Activated CD8-positive, alpha-beta T cell treated with anti-CD3 and anti-CD28 coated beads for 36 hours (primary cell): Measurements from ENCODE around the gene RB1. TPM values are rescaled to one million over a fixed set of nuclear protein-coding genes. Genes with fewer than 3 reads are reported as not detected.

Experiments used
- ATAC-seq: fragments of 200-7000 bp; cut with Tn5 transposase; one replicate; pipeline ENCODE4 v1.10.0; 2021; ENCODE audit warnings: mild to moderate bottlenecking, moderate library complexity
- CTCF ChIA-PET: fragments of 350-600 bp; sonication (Branson Sonifier 250); formaldehyde crosslinking; loops from one replicate; lab custom pipeline; 2021; ENCODE audit warnings: antibody characterized with exemption; lab: Charles Lee
- POLR2A ChIA-PET: fragments of 350-600 bp; sonication (Branson Sonifier 250); formaldehyde crosslinking; loops from one replicate; lab custom pipeline; 2021; ENCODE audit warnings: antibody characterized with exemption; lab: Charles Lee
- DNase-seq: peaks from one replicate; pipeline ENCODE4 v3.0.0-alpha.2; 2020
- H3K27ac Mint-ChIP-seq: one replicate; pipeline ENCODE4 v1.8.0; 2021; ENCODE audit warnings: mild to moderate bottlenecking, mixed read lengths
- H3K27me3 Mint-ChIP-seq: one replicate; pipeline ENCODE4 v1.8.0; 2021; ENCODE audit warnings: mixed read lengths
- H3K36me3 Mint-ChIP-seq: one replicate; pipeline ENCODE4 v1.8.0; 2021; ENCODE audit warnings: low read depth, mixed read lengths
- H3K4me1 Mint-ChIP-seq: one replicate; pipeline ENCODE4 v1.8.0; 2021; ENCODE audit warnings: low read depth, mixed read lengths
- H3K4me3 Mint-ChIP-seq: one replicate; pipeline ENCODE4 v1.8.0; 2021; ENCODE audit warnings: mild to moderate bottlenecking, moderate library complexity, mixed read lengths
- H3K9me3 Mint-ChIP-seq: one replicate; pipeline ENCODE4 v1.8.0; 2021; ENCODE audit warnings: mixed read lengths
- intact Hi-C: fragments of 100-400 bp; cut with micrococcal nuclease; formaldehyde crosslinking; loops from one replicate; pipeline ENCODE4 v1.10.0; 2022
- total RNA-seq, 2 experiments: library from RNA; stranded (reverse); gene quantifications; one replicate each; pipeline ENCODE4 v1.2.3, GENCODE V29; 2021
- TF ChIP-seq, protein P1 (sequence below): fragments of 200-600 bp; IDR thresholded peaks from one replicate; pipeline ENCODE4 v1.8.0; 2022; ENCODE audit warnings: antibody characterized with exemption, mild to moderate bottlenecking

The RB1 gene
- total RNA-seq, 2 experiments from 2014 or later: 26.4 to 29.2 TPM

DNA sequence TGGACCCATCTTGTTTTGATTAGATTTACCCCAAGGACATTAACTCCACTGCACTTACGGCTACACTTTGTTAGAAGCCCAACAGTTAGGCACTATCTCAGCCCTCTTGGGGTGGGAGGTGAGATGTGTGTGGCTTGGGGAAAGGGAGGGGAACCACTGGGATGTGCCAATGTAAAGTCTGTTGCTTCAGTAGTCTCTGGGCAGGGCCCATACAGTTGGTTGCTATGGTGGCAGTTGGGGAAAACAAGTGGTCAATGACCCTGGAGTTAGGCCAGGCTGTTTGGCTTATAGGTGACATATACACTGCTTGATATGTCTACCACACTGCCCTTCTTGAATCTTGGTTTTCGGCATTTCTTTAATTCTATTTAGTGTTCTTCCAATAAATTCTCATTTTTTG lies 8.9 kb upstream of the RB1 start:
- no peak overlapping the region for H3K27ac Mint-ChIP-seq
- CTCF ChIA-PET: interaction anchor here (1.7 kb wide), 1 partner anchor 167 kb away, joined by 3 read pairs; no protein-coding TSS in a partner anchor
- TF ChIP-seq, protein P1, sequence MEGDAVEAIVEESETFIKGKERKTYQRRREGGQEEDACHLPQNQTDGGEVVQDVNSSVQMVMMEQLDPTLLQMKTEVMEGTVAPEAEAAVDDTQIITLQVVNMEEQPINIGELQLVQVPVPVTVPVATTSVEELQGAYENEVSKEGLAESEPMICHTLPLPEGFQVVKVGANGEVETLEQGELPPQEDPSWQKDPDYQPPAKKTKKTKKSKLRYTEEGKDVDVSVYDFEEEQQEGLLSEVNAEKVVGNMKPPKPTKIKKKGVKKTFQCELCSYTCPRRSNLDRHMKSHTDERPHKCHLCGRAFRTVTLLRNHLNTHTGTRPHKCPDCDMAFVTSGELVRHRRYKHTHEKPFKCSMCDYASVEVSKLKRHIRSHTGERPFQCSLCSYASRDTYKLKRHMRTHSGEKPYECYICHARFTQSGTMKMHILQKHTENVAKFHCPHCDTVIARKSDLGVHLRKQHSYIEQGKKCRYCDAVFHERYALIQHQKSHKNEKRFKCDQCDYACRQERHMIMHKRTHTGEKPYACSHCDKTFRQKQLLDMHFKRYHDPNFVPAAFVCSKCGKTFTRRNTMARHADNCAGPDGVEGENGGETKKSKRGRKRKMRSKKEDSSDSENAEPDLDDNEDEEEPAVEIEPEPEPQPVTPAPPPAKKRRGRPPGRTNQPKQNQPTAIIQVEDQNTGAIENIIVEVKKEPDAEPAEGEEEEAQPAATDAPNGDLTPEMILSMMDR: no peak
- intact Hi-C loops: no loop called here
- H3K36me3 Mint-ChIP-seq: no peaks in the 10 kb centered on the region
- POLR2A ChIA-PET: no interaction called here
- DNase-seq (no peak), ATAC-seq (no peak)
- H3K4me1 Mint-ChIP-seq: peaks cover 8% of the 10 kb centered on the region
- peaks cover 5% of the 10 kb centered on the region for H3K27me3 Mint-ChIP-seq
- no peaks in the 10 kb centered on the region for H3K9me3 Mint-ChIP-seq
- no peak overlapping the region for H3K4me3 Mint-ChIP-seq

DNA sequence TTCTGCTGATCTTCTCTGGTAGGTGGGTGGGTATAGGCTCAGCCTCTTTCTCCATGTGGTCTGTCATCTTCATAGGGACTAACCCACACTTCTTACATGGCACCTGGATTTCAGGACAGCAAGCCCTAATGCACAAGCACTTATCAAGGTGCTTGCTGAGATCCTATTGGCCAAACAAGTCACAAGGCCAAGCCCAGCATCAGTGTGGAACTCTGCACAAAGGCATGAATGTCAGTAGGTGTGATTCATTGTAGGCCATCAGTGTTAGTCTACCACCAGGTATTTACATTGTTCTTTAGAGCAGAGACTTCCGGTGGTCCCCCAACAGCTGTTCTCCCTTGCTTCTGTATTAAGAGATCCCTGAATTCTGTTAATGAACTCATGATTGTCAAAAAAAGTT lies 8.3 kb upstream of the RB1 start:
- DNase-seq (no peak), ATAC-seq (no peak)
- peaks cover 5% of the 10 kb centered on the region for H3K27me3 Mint-ChIP-seq
- no peak overlapping the region for H3K4me3 Mint-ChIP-seq
- CTCF ChIA-PET: no interaction called here
- no peaks in the 10 kb centered on the region for H3K9me3 Mint-ChIP-seq
- intact Hi-C loops: no loop called here
- TF ChIP-seq, protein P1: no peak
- H3K36me3 Mint-ChIP-seq: no peaks in the 10 kb centered on the region
- POLR2A ChIA-PET: interaction anchor here (1.2 kb wide), 1 partner anchor 10 kb away, joined by 3 read pairs; no protein-coding TSS in a partner anchor
- H3K4me1 Mint-ChIP-seq: peaks cover 10% of the 10 kb centered on the region
- H3K27ac Mint-ChIP-seq: no peak overlapping the region

DNA sequence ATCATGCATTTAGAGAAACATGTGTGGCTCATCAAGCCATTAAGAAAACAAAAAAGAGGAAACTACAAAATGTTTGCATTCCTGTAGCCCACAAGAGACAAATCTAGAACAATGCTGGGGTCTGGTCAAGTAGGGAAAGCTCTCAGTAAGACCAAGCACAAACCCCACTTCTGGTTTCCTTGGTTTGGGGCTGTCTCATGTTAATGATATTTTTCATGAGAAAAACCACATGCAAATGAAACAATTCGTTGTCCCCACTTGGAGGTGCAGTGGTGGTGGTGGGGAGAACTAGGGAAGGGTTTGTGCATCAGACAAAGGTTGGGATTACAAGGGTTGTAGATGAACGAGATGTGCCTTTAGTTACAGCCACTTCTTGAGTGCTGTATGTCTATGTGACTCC lies 7.0 kb upstream of the RB1 start:
- Mint-ChIP-seq H3K4me3 (no peak overlapping the region), H3K27ac (no peak overlapping the region), H3K9me3 (no peaks in the 10 kb centered on the region), H3K4me1 (peaks cover 10% of the 10 kb centered on the region), H3K27me3 (no peaks in the 10 kb centered on the region), H3K36me3 (no peaks in the 10 kb centered on the region)
- TF ChIP-seq, protein P1: no peak
- intact Hi-C loops: no loop called here
- ATAC-seq: no peak
- ChIA-PET POLR2A (interaction anchor here (1.2 kb wide), 1 partner anchor 11 kb away, joined by 3 read pairs; no protein-coding TSS in a partner anchor), CTCF (no interaction called here)
- DNase-seq: no peak

DNA sequence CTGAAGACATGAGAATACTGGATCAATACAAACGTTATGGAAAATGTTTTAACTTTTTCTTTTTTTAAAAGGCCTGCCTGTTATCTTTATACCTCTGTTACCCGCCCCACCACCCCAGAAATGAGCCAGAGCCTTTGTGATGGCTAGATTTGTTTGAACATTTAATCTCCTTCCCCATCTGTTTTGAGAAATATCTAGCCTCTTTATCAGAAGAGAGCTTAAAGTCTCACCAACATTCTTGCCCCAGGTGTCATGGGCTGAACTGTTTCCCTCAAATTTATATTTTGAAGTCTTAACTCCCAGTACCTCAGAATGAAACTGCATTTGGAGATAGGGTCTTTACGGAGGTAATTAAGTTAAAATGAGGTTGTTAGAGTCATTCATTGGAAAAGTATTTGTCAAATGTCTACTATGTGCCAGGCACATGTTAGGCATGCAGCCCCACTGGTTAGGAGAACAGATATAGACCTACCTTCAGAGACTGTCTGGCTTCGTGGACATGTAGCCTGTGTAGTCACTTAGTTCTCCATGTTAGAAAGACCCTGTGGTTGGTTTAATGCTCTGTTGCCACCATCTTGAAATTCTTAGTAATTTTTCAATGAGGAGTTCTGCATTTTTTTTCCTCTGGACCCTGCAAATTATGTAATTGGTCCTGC lies 6.3 kb upstream of the RB1 start:
- DNase-seq (no peak), ATAC-seq (no peak)
- peaks cover 14% of the 10 kb centered on the region for H3K4me1 Mint-ChIP-seq
- ChIA-PET CTCF (no interaction called here), POLR2A (no interaction called here)
- H3K27ac Mint-ChIP-seq: no peak overlapping the region
- no peak overlapping the region for H3K4me3 Mint-ChIP-seq
- TF ChIP-seq, protein P1: no peak
- no peaks in the 10 kb centered on the region for H3K9me3 Mint-ChIP-seq
- intact Hi-C loops: no loop called here
- H3K27me3 Mint-ChIP-seq: no peaks in the 10 kb centered on the region
- no peaks in the 10 kb centered on the region for H3K36me3 Mint-ChIP-seq

DNA sequence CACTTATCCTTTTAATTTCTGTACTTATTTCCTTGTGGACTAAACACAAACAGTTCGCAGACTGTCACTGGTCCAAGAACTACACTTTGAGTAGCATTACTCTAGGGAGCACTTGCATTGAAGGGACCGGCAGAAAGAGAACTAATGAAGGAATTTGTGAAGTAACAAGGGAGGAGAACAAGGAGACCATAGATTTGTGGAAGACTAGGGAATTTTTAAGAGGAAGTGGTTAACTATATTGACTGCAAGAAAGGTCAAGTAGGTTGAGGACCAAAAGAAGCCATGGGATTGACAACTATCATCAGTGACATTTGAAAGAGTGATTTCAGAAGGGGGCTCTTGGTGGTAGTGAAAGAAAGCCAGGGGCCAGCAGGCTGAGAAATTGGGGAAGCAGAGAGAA lies 4.0 kb upstream of the RB1 start:
- peaks cover 21% of the 10 kb centered on the region for H3K4me1 Mint-ChIP-seq

More for the DNA sequence above, 4.0 kb upstream of the RB1 start:
- ChIA-PET CTCF (interaction anchor here (0.9 kb wide), 1 partner anchor 280 kb away, joined by 3 read pairs; no protein-coding TSS in a partner anchor), POLR2A (no interaction called here)
- Mint-ChIP-seq H3K4me3 (no peak overlapping the region), H3K27ac (no peak overlapping the region), H3K9me3 (no peaks in the 10 kb centered on the region), H3K36me3 (peaks cover 2% of the 10 kb centered on the region), H3K27me3 (no peaks in the 10 kb centered on the region)
- ATAC-seq (no peak), DNase-seq (no peak)
- intact Hi-C loops: no loop called here
- TF ChIP-seq, protein P1: no peak
